Thoracic aorta (tissue), 2 donors: ENCODE data around the gene SLC4A3. TPM values are rescaled to one million over a fixed set of nuclear protein-coding genes. Genes with fewer than 3 reads are reported as not detected.
"Not testable (repeated sequence)": the region's sequence is repeated elsewhere in the genome, so short reads cannot be mapped to it uniquely, and the experiment has no call there.

Experiments
- ATAC-seq: fragments of 150-250 bp; one replicate; pipeline ENCODE4 v1.8.0; 2017; ENCODE audit warnings: low read depth; ENCODE audit not compliant: insufficient number of reproducible peaks, low FRiP score
- DNase-seq: peaks from one replicate; pipeline ENCODE4 v3.0.0-alpha.2; 2020; ENCODE audit warnings: low spot score
- H3K27ac ChIP-seq, 2 donors: fragments of 200-600 bp; sonication (generic); 1 replicate in 1 of 2; 2 replicates in 1 of 2; pipeline ENCODE4 v1.5.1; 2016; ENCODE audit warnings: mild to moderate bottlenecking in 2 of 2, moderate library complexity in 2 of 2
- H3K27me3 ChIP-seq: fragments of 200-600 bp; sonication (generic); replicated peaks from 2 replicates; pipeline ENCODE4 v1.6.0; 2016; ENCODE audit warnings: mild to moderate bottlenecking; ENCODE audit not compliant: insufficient read depth
- H3K36me3 ChIP-seq: fragments of 200-600 bp; sonication (generic); one replicate; pipeline ENCODE4 v1.5.1; 2016
- H3K4me1 ChIP-seq, 2 donors: fragments of 200-600 bp; sonication (generic); 1 replicate in 1 of 2; 2 replicates in 1 of 2; pipeline versions ENCODE4 v1.5.1 to v1.6.0; 2016; ENCODE audit warnings: low read depth in 2 of 2, mild to moderate bottlenecking in 1 of 2; ENCODE audit not compliant: control insufficient read depth in 1 of 2
- H3K4me3 ChIP-seq: fragments of 200-600 bp; sonication (generic); 2 replicates; pipeline ENCODE4 v1.5.1; 2016; ENCODE audit warnings: mild to moderate bottlenecking
- H3K9me3 ChIP-seq: fragments of 200-600 bp; sonication (generic); 2 replicates; pipeline ENCODE4 v1.5.1; 2016
- total RNA-seq, 2 donors: library from RNA; depleted of rRNA; stranded (reverse); fragments of >200 nt; gene quantifications; one replicate each; pipeline versions ENCODE4 v1.1.0 to v1.2.3, GENCODE V29; 2016
- TF ChIP-seq, protein P1 (sequence below): fragments of 200-600 bp; sonication (generic); IDR thresholded peaks from one replicate; pipeline ENCODE4 v1.5.1; 2019; ENCODE audit warnings: antibody characterized with exemption

SLC4A3 gene
- total RNA-seq, 2 donors from 2014 or later, result 5.6 to 6.5 TPM

DNA sequence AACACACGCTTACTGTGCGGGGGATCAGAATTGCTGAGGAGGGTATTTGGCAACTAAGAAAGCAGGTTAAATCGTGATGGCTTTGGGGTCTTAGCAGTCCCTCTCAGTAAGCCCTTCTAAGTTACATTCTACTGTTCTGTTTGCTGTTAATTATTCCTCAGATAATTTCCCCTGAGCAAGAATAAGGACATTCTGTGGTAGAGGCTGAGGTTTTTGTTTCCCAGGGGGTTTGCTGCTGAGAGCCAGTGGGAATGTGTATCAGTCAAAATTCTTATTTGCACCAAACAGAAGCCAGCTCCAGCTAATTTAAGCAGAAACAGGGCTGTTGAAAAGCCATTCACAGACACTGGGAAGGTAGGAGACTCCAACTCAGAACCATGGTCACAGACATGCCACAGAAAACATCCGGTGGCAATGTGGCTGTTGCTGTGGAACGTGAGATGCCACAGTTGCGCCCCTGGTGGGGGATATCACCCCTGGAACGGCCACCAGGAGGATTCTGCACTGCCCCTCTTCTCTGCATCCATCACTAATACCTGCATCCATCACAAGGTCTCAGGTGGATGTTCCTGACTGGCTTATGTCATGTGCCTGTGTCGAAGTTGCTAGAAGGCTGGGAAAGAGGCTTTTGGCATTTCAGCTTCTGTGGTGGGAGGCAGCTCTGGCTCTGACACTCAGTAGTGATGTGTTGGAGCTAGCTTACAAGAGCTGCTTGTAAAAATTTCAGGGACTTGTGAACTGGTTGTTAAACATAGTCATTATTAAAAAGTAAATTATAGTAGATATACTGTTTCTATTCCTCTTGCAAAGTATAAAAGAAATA is 23.2 kb downstream of the SLC4A3 start:
- DNase-seq (no peak), ATAC-seq (no peak)
- TF ChIP-seq, protein P1, sequence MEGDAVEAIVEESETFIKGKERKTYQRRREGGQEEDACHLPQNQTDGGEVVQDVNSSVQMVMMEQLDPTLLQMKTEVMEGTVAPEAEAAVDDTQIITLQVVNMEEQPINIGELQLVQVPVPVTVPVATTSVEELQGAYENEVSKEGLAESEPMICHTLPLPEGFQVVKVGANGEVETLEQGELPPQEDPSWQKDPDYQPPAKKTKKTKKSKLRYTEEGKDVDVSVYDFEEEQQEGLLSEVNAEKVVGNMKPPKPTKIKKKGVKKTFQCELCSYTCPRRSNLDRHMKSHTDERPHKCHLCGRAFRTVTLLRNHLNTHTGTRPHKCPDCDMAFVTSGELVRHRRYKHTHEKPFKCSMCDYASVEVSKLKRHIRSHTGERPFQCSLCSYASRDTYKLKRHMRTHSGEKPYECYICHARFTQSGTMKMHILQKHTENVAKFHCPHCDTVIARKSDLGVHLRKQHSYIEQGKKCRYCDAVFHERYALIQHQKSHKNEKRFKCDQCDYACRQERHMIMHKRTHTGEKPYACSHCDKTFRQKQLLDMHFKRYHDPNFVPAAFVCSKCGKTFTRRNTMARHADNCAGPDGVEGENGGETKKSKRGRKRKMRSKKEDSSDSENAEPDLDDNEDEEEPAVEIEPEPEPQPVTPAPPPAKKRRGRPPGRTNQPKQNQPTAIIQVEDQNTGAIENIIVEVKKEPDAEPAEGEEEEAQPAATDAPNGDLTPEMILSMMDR, result no peak
- Histone ChIP-seq H3K9me3 (no peaks in the 10 kb centered on the region), H3K4me1 (peaks cover 2 to 7% of the 10 kb centered on the region in 2 donors), H3K27ac (no peak overlapping the region), H3K36me3 (no peaks in the 10 kb centered on the region), H3K27me3 (no peaks in the 10 kb centered on the region), H3K4me3 (no peak overlapping the region)

DNA sequence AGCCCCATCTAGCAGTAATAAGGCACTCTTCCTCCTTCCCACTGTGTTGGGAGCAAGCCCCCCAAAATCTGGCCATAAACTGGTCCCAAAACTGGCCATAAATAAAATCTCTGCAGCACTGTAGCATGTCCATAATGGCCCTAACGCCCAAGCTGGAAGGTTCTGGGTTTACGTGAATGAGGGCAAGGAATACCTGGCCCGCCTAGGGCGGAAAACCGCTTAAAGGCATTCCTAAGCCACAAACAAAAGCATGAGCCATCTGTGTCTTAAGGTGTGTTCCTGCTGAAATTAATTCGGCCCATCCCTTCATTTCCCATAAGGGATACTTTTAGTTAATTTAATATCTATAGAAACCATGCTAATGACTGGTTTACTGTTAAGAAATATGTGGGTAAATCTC is 24.2 kb downstream of the SLC4A3 start:
- H3K36me3 ChIP-seq, H3K4me1 ChIP-seq, H3K27me3 ChIP-seq, ATAC-seq, H3K4me3 ChIP-seq, H3K27ac ChIP-seq, DNase-seq, H3K9me3 ChIP-seq: not testable (repeated sequence)

DNA sequence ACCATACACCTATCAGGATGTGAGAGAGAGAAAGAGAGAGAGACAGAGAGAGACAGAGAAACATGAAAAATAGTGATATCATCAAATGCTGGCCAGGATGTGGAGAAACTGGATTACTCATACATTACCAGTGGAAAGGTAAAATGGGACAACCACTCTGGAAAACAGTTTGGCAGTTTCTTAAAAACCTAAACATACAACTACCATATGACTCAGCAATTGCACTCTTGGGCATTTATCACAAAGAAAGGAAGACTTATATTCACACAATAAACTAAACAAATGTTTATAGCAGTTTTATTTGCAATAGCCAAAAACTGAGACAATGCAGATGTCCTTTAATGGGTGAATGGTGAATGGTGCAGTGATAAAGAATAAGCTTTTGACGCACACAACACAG is 29.1 kb downstream of the SLC4A3 start:
- TF ChIP-seq, protein P1, result no peak
- H3K27ac ChIP-seq, result no peak overlapping the region
- H3K4me3 ChIP-seq, result no peak overlapping the region

DNA sequence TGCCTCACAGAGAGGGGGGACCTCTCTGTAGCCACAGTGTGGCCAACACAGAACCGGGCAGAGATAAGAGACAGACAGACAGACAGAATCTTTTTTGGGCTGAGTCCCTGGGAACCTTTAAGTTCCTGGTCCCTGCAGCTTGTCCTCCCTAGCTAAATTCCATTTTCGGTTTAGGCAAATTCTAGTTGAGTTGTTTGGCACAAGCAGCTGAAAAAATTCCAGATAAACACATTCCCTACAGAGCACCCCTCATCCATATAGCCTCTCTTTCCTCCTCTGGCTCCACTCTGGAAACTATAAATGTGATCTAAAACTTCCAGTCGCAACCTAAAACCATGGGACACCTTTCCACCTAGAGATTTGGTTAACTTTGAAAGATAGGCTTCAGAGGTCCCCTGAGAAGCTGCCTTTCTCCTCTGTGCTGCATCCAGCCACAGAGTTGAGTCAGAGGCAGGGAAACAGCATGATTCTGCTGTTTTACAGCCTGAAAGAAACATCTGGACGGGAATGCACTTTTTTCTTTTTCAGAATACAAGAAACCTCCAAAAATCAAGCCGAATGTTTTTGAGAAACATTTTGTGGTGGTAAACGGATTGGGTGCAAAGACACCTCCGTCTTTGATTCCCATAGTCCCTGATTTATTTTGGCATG is 30.9 kb downstream of the SLC4A3 start:
- Histone ChIP-seq H3K9me3 (no peaks in the 10 kb centered on the region), H3K27ac (peak overlapping the region; percentile 41 to 66), H3K4me3 (peak overlapping the region; percentile 4), H3K4me1 (peaks cover 0 to 10% of the 10 kb centered on the region in 2 donors), H3K27me3 (no peaks in the 10 kb centered on the region), H3K36me3 (no peaks in the 10 kb centered on the region)
- DNase-seq, result no peak
- TF ChIP-seq, protein P1, result no peak
- no peak for ATAC-seq

More for the DNA sequence above, 29.1 kb downstream of the SLC4A3 start:
- Histone ChIP-seq H3K9me3 (no peaks in the 10 kb centered on the region), H3K36me3 (no peaks in the 10 kb centered on the region), H3K4me1 (peaks cover 0 to 10% of the 10 kb centered on the region in 2 donors), H3K27me3 (no peaks in the 10 kb centered on the region)
- DNase-seq, result no peak
- no peak for ATAC-seq

DNA sequence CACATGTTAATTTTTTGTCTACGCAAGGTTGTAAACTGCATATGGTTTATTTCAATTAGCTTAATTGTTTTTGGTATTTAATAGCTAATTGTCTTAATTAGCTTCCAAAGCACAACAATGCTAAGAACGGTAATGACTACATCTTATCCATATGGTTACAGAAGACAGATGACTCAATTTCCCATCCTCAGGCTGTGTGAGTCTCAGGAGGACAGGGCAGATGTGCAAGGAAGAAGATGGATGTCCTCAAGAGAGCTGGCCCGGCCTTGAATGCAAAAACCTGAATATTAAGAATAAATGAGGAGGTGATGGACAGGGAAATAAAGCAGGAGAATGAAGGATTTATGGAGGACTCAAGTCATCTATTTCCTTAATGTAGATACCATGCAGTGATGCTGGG is 31.4 kb downstream of the SLC4A3 start:
- no peaks in the 10 kb centered on the region for H3K27me3 ChIP-seq
- no peaks in the 10 kb centered on the region for H3K36me3 ChIP-seq
- ATAC-seq (no peak), DNase-seq (no peak)
- peaks cover 0 to 10% of the 10 kb centered on the region in 2 donors for H3K4me1 ChIP-seq
- TF ChIP-seq, protein P1, result no peak
- H3K4me3 ChIP-seq, result no peak overlapping the region
- peak overlapping the region in 1 of 2 donors; percentile 66 for H3K27ac ChIP-seq
- H3K9me3 ChIP-seq, result no peaks in the 10 kb centered on the region
